ENCODE measurements around the gene ANP32B.

Gene ANP32B

DNA sequence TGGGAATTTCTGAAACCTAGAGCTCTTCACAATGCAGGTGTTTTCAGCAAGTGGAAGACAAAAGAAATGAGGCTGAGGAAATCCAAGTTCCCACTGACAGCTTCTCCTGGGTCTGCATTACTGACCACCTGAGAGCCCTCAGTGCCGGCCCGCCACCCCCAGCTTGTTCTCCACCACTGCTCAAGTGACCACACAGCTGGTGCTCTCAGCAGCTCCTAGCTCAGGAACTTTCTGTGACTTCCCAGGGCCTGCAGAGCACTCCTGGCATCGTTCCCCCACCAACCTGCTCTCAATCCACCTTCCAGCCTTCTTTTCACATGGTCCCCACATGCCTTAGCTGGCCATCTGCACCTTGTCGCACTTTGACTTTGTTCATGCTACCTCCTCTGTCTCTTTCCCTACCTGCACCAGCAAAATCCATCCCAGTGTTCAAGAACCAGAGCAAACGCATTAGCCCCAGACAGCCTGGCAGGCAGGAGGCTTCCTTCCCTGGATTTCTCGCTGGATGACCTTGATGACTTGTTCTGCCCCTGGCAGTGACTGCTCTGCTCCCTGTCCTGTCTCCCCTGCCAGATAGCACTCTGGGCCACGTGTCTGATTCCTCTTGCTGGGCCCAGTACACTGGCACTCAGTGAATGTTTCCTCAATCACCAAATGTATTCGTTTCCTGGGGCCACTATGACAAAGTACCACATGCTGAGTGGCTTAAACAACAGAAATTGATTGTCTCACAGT, 38.3 kb downstream of the ANP32B start:
- Histone ChIP-seq H3K27me3 (ENCODE audit: insufficient read depth, low read depth, severe bottlenecking) (no peaks in the 10 kb centered on the region), H3K27ac (no peak overlapping the region), H3K36me3 (peaks cover 51% of the 10 kb centered on the region), H3K9me3 (ENCODE audit: severe bottlenecking) (no peaks in the 10 kb centered on the region), H3K4me3 (ENCODE audit: low read depth, low read length) (no peak overlapping the region)
- DNase-seq = no peak
- TF ChIP-seq, protein P1, sequence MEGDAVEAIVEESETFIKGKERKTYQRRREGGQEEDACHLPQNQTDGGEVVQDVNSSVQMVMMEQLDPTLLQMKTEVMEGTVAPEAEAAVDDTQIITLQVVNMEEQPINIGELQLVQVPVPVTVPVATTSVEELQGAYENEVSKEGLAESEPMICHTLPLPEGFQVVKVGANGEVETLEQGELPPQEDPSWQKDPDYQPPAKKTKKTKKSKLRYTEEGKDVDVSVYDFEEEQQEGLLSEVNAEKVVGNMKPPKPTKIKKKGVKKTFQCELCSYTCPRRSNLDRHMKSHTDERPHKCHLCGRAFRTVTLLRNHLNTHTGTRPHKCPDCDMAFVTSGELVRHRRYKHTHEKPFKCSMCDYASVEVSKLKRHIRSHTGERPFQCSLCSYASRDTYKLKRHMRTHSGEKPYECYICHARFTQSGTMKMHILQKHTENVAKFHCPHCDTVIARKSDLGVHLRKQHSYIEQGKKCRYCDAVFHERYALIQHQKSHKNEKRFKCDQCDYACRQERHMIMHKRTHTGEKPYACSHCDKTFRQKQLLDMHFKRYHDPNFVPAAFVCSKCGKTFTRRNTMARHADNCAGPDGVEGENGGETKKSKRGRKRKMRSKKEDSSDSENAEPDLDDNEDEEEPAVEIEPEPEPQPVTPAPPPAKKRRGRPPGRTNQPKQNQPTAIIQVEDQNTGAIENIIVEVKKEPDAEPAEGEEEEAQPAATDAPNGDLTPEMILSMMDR (IDR thresholded peaks at IDR 0.05; ENCODE audit: low read depth, low read length) = no peak

DNA sequence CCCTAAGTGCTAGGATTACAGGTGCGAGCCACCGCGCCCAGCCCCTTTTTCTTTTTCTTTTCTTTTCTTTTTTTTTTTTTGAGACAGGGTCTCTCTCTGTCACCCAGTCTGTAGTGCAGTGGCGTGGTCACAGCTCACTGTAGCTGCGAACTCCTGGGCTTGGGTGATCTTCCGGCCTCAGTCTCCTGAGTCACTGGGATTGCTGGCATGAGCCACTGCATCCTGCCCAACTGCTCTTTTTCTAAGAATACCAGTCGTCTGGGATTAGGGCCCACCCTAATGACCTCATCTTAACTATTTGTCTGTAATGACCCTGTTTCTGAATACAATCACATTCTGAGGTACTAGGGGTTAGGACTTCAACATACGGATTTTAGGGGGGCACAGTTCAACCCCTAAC, 39.3 kb downstream of the ANP32B start:
- H3K9me3 ChIP-seq (ENCODE audit: severe bottlenecking) = no peaks in the 10 kb centered on the region
- TF ChIP-seq, protein P1 (IDR thresholded peaks at IDR 0.05; ENCODE audit: low read depth, low read length) = no peak
- no peaks in the 10 kb centered on the region for H3K27me3 ChIP-seq (ENCODE audit: insufficient read depth, low read depth, severe bottlenecking)
- H3K27ac ChIP-seq = no peak overlapping the region
- DNase-seq = no peak
- no peak overlapping the region for H3K4me3 ChIP-seq (ENCODE audit: low read depth, low read length)
- H3K36me3 ChIP-seq = peaks cover 41% of the 10 kb centered on the region

DNA sequence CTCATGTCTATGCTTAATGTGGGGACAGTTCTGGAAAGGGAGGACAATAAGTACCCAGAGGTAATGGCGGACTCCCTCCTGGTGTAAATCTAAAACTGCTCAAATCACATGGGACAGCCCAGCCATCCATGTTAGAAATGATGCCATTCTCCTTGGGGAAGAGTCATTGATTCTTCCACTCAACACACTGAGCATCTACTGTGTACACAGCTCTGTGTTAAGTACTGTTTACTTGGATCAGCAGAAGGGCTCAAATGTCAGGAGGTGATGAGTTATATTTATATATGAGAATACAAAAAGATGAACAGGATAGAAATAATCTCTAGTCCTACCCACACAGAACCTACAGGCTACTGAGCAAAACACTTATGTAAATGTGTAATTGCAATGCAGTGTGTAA, 41.6 kb downstream of the ANP32B start:
- TF ChIP-seq, protein P1 (IDR thresholded peaks at IDR 0.05; ENCODE audit: low read depth, low read length) = no peak
- H3K27ac ChIP-seq = no peak overlapping the region
- no peaks in the 10 kb centered on the region for H3K27me3 ChIP-seq (ENCODE audit: insufficient read depth, low read depth, severe bottlenecking)
- no peaks in the 10 kb centered on the region for H3K9me3 ChIP-seq (ENCODE audit: severe bottlenecking)
- DNase-seq = no peak
- H3K4me3 ChIP-seq (ENCODE audit: low read depth, low read length) = no peak overlapping the region
- H3K36me3 ChIP-seq = peaks cover 18% of the 10 kb centered on the region

DNA sequence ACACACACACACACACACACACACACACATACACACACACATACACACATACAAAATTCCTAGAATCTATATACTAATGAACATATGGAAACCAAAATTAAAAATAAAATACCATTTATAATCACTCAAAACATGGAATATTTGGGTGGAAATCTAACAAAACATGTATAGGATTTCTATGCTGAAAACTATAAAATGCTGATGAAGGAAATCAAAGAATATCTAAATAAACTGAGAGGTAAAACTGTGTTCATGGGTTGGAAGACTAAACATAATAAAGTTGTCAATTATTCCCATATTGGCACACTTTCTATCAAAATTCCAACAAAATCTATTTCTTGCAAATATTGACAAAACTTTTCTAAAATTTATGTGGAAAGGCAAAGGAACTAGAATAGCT, 48.0 kb downstream of the ANP32B start:
- no peaks in the 10 kb centered on the region for H3K9me3 ChIP-seq (ENCODE audit: severe bottlenecking)
- no peak for DNase-seq
- no peak overlapping the region for H3K4me3 ChIP-seq (ENCODE audit: low read depth, low read length)
- H3K36me3 ChIP-seq = no peaks in the 10 kb centered on the region
- H3K27ac ChIP-seq = no peak overlapping the region
- TF ChIP-seq, protein P1 (IDR thresholded peaks at IDR 0.05; ENCODE audit: low read depth, low read length) = no peak
- no peaks in the 10 kb centered on the region for H3K27me3 ChIP-seq (ENCODE audit: insufficient read depth, low read depth, severe bottlenecking)

DNA sequence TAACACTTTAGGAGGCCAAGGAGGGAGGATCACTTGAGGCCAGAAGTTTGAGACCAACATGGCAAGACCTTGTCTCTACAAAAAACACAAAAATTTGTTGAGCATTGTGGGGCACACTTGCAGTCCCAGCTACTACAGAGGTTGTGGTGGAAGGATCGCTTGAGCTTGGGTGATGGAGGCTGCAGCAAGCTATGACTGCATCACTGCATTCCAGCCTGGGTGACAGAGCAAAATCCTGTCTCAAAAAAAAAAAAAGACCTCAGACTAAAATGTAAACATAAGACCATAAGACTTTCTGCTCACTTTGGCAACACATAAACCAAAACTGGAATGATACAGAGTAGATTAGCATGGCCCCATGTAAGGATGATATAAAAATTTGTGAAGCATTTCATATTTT, 48.8 kb downstream of the ANP32B start:
- H3K4me3 ChIP-seq (ENCODE audit: low read depth, low read length) = no peak overlapping the region
- H3K27me3 ChIP-seq (ENCODE audit: insufficient read depth, low read depth, severe bottlenecking) = no peaks in the 10 kb centered on the region
- TF ChIP-seq, protein P1 (IDR thresholded peaks at IDR 0.05; ENCODE audit: low read depth, low read length) = no peak
- H3K9me3 ChIP-seq (ENCODE audit: severe bottlenecking) = no peaks in the 10 kb centered on the region
- H3K36me3 ChIP-seq = no peaks in the 10 kb centered on the region
- H3K27ac ChIP-seq = no peak overlapping the region
- DNase-seq = no peak

Data from WERI-Rb-1 (cell line).